Naive thymus-derived CD8-positive, alpha-beta T cell (primary cell): ENCODE results near the gene ATP2C2. TPM values are rescaled to one million over a fixed set of nuclear protein-coding genes. Genes with fewer than 3 reads are reported as not detected.
"Not testable (repeated sequence)": the region's sequence is repeated elsewhere in the genome, so short reads cannot be mapped to it uniquely, and the experiment has no call there.

Source experiments
- ATAC-seq, 2 donors: fragments of 150-1000 bp; cut with Tn5 transposase in 1 of 2; sonication (Bioruptor Pico), chemical (Tn5 transposase) in 1 of 2; 1 replicate in 1 of 2; 2 replicates in 1 of 2; pipeline ENCODE4 v1.10.0; 2021; ENCODE audit warnings: mild to moderate bottlenecking in 2 of 2, moderate library complexity in 2 of 2
- POLR2A ChIA-PET: fragments of 350-600 bp; sonication (Branson Sonifier 250); formaldehyde crosslinking; loops from one replicate; lab custom pipeline; 2021; ENCODE audit warnings: antibody characterized with exemption; lab: Charles Lee
- DNase-seq, 10 donors: peaks; one replicate each; pipeline versions ENCODE4 v3.0.0 to v3.0.0-alpha.2; 2020 to 2022
- H3K27ac Mint-ChIP-seq, 10 donors: one replicate each; pipeline ENCODE4 v1.8.0; 2020 to 2022; ENCODE audit warnings: mild to moderate bottlenecking in 10 of 10, mixed read lengths in 10 of 10, moderate library complexity in 4 of 10, inconsistent platforms in 1 of 10
- H3K27me3 Mint-ChIP-seq, 5 donors: one replicate each; pipeline ENCODE4 v1.8.0; 2021 to 2022; ENCODE audit warnings: mixed read lengths in 5 of 5
- H3K36me3 Mint-ChIP-seq, 3 donors: one replicate each; pipeline ENCODE4 v1.8.0; 2020 to 2022; ENCODE audit warnings: mixed read lengths in 3 of 3, mild to moderate bottlenecking in 2 of 3, inconsistent platforms in 1 of 3
- H3K4me1 Mint-ChIP-seq, 4 donors: one replicate each; pipeline ENCODE4 v1.8.0; 2021 to 2022; ENCODE audit warnings: mixed read lengths in 4 of 4
- H3K4me3 Mint-ChIP-seq, 10 donors: one replicate each; pipeline ENCODE4 v1.8.0; 2020 to 2022; ENCODE audit warnings: mild to moderate bottlenecking in 10 of 10, mixed read lengths in 10 of 10, moderate library complexity in 6 of 10, inconsistent platforms in 1 of 10
- H3K9me3 Mint-ChIP-seq, 9 donors: one replicate each; pipeline ENCODE4 v1.8.0; 2020 to 2022; ENCODE audit warnings: mixed read lengths in 9 of 9, mild to moderate bottlenecking in 3 of 9, inconsistent platforms in 1 of 9, moderate library complexity in 1 of 9
- polyA plus RNA-seq, 3 donors: library from polyadenylated mRNA; unstranded; fragments of 300-500 nt; fragmentation: Illumina TruSeq; gene quantifications; one replicate each; pipeline ENCODE4 v1.2.3, GENCODE V29; 2021
- total RNA-seq, 8 experiments: library from RNA in 2 of 8; stranded (reverse) in 2 of 8; gene quantifications; one replicate each; pipeline ENCODE4 v1.2.3 and lab custom pipeline; 2021 to 2026

Gene ATP2C2
- total and polyA plus RNA-seq, 5 experiments from 2014 or later, result not detected

DNA sequence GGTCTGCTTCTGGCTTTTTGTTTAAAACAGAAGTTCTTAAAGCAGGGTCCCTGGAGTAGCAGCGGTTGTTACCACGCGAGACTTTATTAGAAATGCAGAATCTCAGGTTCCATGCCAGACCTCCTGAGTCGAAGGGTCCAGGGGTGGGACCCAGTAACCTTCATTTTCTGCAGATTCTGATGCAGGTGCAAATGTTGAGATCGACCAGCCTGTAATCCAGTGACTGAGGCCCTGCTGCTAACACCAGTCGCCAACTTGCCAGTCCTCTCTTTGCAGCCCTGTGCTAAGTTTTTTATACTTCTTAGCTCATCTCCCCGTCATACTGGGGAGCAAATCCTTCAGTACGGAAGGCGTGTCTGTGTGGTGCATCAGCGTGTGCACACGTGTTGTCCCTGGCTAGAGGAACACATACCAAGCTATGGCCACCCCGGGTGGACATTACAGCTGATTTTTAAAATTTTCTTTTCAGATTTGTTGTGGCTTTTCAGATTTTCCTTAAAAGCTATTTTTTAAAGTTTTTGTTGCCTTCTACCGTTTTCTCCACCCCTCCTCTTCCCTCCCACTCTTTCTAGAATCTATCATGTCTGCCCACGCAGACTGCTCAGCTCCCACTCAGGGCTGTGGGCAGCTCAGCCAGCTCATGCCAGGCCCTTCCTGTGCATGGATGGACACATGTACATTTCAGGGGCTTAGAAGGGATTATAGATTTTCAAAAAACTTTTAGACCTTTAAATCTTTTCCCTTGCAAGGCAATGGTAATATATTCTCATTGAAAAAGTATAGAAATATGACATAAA is 78.5 kb downstream of the ATP2C2 start:
- POLR2A ChIA-PET, result no interaction called here
- H3K9me3 Mint-ChIP-seq, result no peaks in the 10 kb centered on the region
- H3K27ac Mint-ChIP-seq, result no peak overlapping the region
- H3K4me1 Mint-ChIP-seq, result peaks cover 0 to 3% (median 0%) of the 10 kb centered on the region in 4 donors
- H3K36me3 Mint-ChIP-seq, result no peaks in the 10 kb centered on the region
- peak in 1 of 10 donors; percentile 23 for DNase-seq
- H3K27me3 Mint-ChIP-seq, result peaks cover 3 to 25% (median 22%) of the 10 kb centered on the region in 5 donors
- ATAC-seq, result no peak
- H3K4me3 Mint-ChIP-seq, result no peak overlapping the region

DNA sequence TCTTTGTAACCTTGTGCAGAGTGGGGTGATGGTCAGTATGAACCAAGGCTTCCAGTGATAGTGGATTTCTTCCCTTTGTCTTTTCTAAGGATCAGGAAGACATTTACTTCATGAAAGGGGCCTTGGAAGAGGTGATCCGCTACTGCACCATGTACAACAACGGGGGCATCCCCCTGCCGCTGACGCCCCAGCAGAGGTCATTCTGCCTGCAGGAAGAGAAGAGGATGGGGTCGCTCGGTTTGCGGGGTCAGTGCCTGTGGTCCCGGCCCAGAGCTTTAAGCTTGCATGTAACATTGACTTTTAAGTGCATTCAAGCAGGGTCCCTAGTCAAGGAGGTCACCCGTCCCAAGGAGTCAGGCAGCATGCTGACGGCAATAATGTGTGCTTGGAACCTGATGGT is 80.1 kb downstream of the ATP2C2 start:
- Mint-ChIP-seq H3K27me3 (peaks cover 2 to 13% (median 6%) of the 10 kb centered on the region in 5 donors), H3K27ac (no peak overlapping the region), H3K9me3 (no peaks in the 10 kb centered on the region), H3K36me3 (no peaks in the 10 kb centered on the region), H3K4me3 (no peak overlapping the region), H3K4me1 (peaks cover 0 to 2% (median 0%) of the 10 kb centered on the region in 4 donors)
- POLR2A ChIA-PET, result no interaction called here
- ATAC-seq (no peak), DNase-seq (peak in 1 of 10 donors; percentile 26)

GRCh38 chr16:84449156-84450140 is 81.1 kb downstream of the ATP2C2 start:
- Mint-ChIP-seq H3K27me3 (peaks cover 0 to 10% (median 2%) of the 10 kb centered on the region in 5 donors), H3K36me3 (no peaks in the 10 kb centered on the region), H3K9me3 (no peaks in the 10 kb centered on the region), H3K27ac (no peak overlapping the region), H3K4me3 (no peak overlapping the region), H3K4me1 (no peaks in the 10 kb centered on the region)
- ATAC-seq (no peak), DNase-seq (peak in 1 of 10 donors; percentile 45)
- POLR2A ChIA-PET, result no interaction called here

DNA sequence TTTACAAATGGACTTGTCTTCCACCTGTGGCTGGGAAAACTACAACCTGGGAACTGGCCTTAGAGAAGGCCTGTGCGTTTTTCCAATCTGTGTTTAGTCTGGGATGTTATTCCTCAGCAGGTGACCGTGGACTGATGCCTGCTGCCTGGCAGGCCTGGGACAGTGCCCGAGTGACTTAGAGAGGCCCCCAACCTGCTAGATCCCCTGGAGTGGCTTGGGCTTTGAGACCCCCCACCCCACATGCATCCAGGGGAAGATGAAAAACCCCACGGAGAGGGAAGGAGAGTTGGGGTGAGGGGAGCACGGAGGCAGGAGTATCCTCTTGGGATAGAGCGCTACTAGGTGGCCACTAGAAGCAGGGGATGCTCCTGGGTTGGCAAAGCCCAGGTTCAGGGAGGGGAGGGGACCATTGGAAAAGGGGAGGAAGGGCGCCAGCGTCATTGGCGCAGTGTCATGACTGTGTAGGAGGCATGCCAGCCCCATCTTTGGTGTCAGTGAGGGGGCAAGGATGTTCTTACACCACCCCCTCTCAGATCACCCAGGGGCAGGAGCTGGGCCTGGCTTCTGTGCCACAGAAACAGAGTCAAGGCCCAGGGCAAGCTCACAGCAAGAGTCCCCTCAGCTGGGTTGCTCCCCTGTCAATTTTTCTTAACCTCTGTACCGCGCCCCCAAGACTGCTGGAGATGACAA is 82.0 kb downstream of the ATP2C2 start:
- H3K27ac Mint-ChIP-seq, result no peak overlapping the region
- no peaks in the 10 kb centered on the region for H3K9me3 Mint-ChIP-seq
- DNase-seq, result peak in 1 of 10 donors; percentile 52
- no peaks in the 10 kb centered on the region for H3K4me1 Mint-ChIP-seq
- POLR2A ChIA-PET, result no interaction called here
- no peak for ATAC-seq
- H3K4me3 Mint-ChIP-seq, result no peak overlapping the region
- peaks cover 0 to 9% (median 2%) of the 10 kb centered on the region in 5 donors for H3K27me3 Mint-ChIP-seq
- no peaks in the 10 kb centered on the region for H3K36me3 Mint-ChIP-seq

GRCh38 chr16:84451010-84451676 is 82.8 kb downstream of the ATP2C2 start:
- peak in 1 of 10 donors; percentile 23 for DNase-seq
- H3K27me3 Mint-ChIP-seq, ATAC-seq, POLR2A ChIA-PET, H3K4me3 Mint-ChIP-seq, H3K36me3 Mint-ChIP-seq, H3K4me1 Mint-ChIP-seq, H3K9me3 Mint-ChIP-seq: not testable (repeated sequence)
- peak overlapping the region in 1 of 10 donors; percentile 39 for H3K27ac Mint-ChIP-seq

GRCh38 chr16:84451781-84452180 is 83.4 kb downstream of the ATP2C2 start:
- DNase-seq, result peak in 1 of 10 donors; percentile 48
- POLR2A ChIA-PET, result no interaction called here
- Mint-ChIP-seq H3K4me3 (no peak overlapping the region), H3K4me1 (no peaks in the 10 kb centered on the region), H3K27me3 (peaks cover 0 to 6% (median 0%) of the 10 kb centered on the region in 5 donors), H3K27ac (no peak overlapping the region), H3K9me3 (no peaks in the 10 kb centered on the region), H3K36me3 (no peaks in the 10 kb centered on the region)
- no peak for ATAC-seq

DNA sequence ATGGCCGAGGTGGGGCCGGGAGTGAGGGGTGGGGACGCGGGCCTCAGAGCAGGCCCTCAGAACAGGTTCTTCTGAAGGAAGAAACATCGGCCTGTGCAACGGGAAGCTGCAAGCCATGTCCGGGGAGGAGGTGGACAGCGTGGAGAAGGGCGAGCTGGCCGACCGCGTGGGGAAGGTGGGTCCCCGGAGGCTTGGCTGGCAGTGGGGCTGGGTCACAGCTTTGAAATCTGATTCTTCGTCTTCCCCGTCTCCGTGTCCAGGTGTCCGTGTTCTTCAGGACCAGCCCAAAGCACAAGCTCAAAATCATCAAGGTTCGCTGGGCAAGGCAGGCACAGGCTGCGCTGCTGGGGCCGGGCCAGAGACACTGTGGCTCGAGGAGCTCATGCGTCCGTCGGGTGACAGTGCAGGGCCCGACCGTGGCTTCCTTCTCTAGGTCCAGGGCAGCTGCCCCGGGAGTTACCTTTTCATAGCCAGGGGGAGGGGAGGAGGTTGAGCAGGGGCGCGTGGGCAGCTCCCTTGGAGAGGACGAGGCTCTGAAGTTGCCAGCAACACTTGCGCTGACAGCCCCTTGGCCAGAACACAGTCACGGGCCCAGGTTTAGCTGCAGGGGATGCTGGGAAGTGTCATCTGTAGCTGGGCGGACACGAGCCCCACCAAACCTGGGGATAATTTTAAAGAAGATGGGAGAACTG is 84.9 kb downstream of the ATP2C2 start:
- H3K27me3 Mint-ChIP-seq, result peaks cover 0 to 6% (median 0%) of the 10 kb centered on the region in 5 donors
- peak in 1 of 10 donors; percentile 59 for DNase-seq
- no peaks in the 10 kb centered on the region for H3K9me3 Mint-ChIP-seq
- no peak overlapping the region for H3K4me3 Mint-ChIP-seq
- POLR2A ChIA-PET, result no interaction called here
- no peak for ATAC-seq
- no peaks in the 10 kb centered on the region for H3K4me1 Mint-ChIP-seq
- H3K36me3 Mint-ChIP-seq, result no peaks in the 10 kb centered on the region
- H3K27ac Mint-ChIP-seq, result peak overlapping the region in 1 of 10 donors; percentile 75

DNA sequence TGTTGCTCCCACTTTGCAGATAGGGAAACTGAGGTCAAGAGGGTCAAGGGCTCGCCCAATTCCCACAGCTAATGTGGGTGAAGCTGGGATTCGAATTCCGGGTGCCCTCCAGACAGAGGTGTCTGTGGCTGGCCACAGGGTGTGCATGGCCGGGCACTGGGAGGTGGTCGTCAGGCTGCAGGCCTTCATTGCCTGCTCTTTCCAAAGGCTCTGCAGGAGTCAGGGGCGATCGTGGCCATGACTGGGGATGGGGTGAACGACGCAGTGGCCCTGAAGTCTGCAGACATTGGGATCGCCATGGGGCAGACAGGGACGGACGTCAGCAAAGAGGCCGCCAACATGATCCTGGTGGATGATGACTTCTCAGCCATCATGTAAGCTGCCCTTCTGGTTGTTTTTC is 86.3 kb downstream of the ATP2C2 start:
- POLR2A ChIA-PET, result no interaction called here
- peaks cover 0 to 3% (median 0%) of the 10 kb centered on the region in 5 donors for H3K27me3 Mint-ChIP-seq
- no peaks in the 10 kb centered on the region for H3K36me3 Mint-ChIP-seq
- H3K9me3 Mint-ChIP-seq, result peaks cover 0 to 4% (median 0%) of the 10 kb centered on the region in 9 donors
- no peak overlapping the region for H3K27ac Mint-ChIP-seq
- peak in 1 of 10 donors; percentile 43 for DNase-seq
- H3K4me3 Mint-ChIP-seq, result no peak overlapping the region
- no peaks in the 10 kb centered on the region for H3K4me1 Mint-ChIP-seq
- no peak for ATAC-seq

- peaks cover 0 to 4% (median 0%) of the 10 kb centered on the region in 9 donors for H3K9me3 Mint-ChIP-seq
- ATAC-seq (no peak), DNase-seq (peak in 1 of 10 donors; percentile 45)
- H3K4me1 Mint-ChIP-seq, result no peaks in the 10 kb centered on the region
- peak overlapping the region in 1 of 10 donors; percentile 19 for H3K27ac Mint-ChIP-seq
- H3K4me3 Mint-ChIP-seq, result no peak overlapping the region
- no peaks in the 10 kb centered on the region for H3K36me3 Mint-ChIP-seq
- H3K27me3 Mint-ChIP-seq, result peaks cover 0 to 3% (median 0%) of the 10 kb centered on the region in 5 donors
- POLR2A ChIA-PET, result no interaction called here
Measured at GRCh38 chr16:84455031-84455430, 86.7 kb downstream of the ATP2C2 start.

GRCh38 chr16:84458606-84459532 is 90.5 kb downstream of the ATP2C2 start:
- ATAC-seq (no peak), DNase-seq (peak in 1 of 10 donors; percentile 49)
- Mint-ChIP-seq H3K27me3 (no peaks in the 10 kb centered on the region), H3K9me3 (peaks cover 0 to 4% (median 0%) of the 10 kb centered on the region in 9 donors), H3K36me3 (peaks cover 0 to 2% (median 0%) of the 10 kb centered on the region in 3 donors), H3K27ac (no peak overlapping the region), H3K4me1 (peaks cover 0 to 7% (median 3%) of the 10 kb centered on the region in 4 donors), H3K4me3 (no peak overlapping the region)
- POLR2A ChIA-PET, result no interaction called here

DNA sequence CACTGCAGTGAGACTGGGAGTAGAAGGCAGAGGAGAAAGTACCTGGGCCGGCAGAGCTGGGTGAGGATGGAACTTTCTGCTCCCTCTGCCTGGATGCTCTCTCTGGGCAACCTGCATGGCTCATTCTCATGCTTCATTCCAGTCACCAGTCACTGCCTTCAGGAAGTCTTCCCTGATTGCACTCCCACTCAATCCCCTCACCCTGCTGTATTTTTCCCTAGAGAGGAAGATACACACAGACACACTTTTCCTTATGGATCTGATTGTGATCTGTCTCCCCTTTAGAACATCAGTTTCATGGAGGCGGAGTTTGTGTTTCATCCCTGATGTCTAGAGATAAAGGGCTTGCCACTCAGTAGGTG is 91.2 kb downstream of the ATP2C2 start:
- peaks cover 0 to 2% (median 0%) of the 10 kb centered on the region in 3 donors for H3K36me3 Mint-ChIP-seq
- H3K4me3 Mint-ChIP-seq, result no peak overlapping the region
- H3K27ac Mint-ChIP-seq, result no peak overlapping the region
- peaks cover 0 to 7% (median 3%) of the 10 kb centered on the region in 4 donors for H3K4me1 Mint-ChIP-seq
- DNase-seq, result no peak
- ATAC-seq, result no peak
- POLR2A ChIA-PET, result no interaction called here
- H3K9me3 Mint-ChIP-seq, result peaks cover 0 to 4% (median 0%) of the 10 kb centered on the region in 9 donors
- H3K27me3 Mint-ChIP-seq, result no peaks in the 10 kb centered on the region
